GM12872 (cell line): ENCODE data around the gene LGALSL.
A peak's percentile ranks its signal among the peaks of the same experiment; 100 is the strongest.

ENCODE experiments used
- TF ChIP-seq, protein P1 (sequence below): IDR thresholded peaks from 3 replicates; pipeline ENCODE4 v1.5.1; 2011; ENCODE audit warnings: low read depth, mild to moderate bottlenecking, low read length, moderate library complexity; ENCODE audit not compliant: insufficient read depth

Gene LGALSL

GRCh38 chr2:64482243-64482642 lies 28.3 kb downstream of the LGALSL start:
- TF ChIP-seq, protein P1, sequence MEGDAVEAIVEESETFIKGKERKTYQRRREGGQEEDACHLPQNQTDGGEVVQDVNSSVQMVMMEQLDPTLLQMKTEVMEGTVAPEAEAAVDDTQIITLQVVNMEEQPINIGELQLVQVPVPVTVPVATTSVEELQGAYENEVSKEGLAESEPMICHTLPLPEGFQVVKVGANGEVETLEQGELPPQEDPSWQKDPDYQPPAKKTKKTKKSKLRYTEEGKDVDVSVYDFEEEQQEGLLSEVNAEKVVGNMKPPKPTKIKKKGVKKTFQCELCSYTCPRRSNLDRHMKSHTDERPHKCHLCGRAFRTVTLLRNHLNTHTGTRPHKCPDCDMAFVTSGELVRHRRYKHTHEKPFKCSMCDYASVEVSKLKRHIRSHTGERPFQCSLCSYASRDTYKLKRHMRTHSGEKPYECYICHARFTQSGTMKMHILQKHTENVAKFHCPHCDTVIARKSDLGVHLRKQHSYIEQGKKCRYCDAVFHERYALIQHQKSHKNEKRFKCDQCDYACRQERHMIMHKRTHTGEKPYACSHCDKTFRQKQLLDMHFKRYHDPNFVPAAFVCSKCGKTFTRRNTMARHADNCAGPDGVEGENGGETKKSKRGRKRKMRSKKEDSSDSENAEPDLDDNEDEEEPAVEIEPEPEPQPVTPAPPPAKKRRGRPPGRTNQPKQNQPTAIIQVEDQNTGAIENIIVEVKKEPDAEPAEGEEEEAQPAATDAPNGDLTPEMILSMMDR, result no peak

DNA sequence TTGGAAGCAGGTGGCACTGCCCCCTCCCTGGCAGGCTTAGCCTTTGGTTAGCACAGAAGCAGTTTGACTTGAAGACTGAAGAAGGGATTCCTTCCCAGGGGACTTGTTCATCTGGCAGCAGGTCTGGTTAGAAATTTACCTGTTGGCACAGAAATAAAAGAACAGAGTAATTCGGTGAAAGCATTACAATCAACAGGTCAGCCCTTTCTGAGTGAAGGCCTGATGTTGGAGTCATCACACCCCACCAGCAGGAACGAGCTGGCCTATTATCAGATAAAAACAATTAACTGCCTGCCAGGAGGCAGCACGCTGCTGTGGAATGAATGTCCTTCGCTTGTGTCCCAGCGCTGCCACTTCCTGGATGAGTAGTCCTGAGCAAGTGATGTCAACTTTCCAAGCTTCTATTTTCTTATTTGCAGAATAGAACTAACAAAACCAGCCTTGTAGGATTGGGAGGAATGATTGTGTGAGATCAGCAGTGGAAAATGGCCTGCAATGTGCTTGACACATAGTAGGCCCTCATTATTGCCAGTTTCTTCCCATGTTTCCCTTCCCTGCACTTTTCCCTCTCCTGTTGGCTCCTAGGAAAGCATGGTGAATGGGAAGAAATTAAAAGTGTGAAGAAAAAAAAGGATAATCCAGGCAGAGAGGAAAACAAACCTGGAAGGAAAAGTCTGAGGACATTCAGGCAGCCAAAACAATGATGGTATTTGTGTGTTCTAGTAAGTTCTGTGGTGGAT lies 29.0 kb downstream of the LGALSL start:
- TF ChIP-seq, protein P1, result no peak

DNA sequence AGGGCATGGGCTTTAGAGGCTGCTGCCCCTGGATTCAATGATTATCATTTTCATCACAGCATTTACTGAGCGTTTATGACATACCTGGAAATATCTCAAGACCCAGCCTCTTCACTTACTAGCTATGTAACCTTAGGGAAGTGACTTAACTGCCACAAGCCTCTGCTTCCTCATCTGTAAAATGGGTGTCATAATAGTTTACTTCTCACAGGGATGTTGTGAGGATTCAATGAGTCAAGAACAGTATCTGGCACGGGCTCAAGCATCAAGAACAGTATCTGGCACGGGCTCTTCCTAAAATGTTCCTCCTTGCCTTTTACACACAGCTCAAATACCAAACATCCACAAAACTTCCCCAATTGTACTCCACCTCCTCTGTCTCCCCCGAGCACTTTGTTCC lies 31.4 kb downstream of the LGALSL start:
- TF ChIP-seq, protein P1, result no peak

DNA sequence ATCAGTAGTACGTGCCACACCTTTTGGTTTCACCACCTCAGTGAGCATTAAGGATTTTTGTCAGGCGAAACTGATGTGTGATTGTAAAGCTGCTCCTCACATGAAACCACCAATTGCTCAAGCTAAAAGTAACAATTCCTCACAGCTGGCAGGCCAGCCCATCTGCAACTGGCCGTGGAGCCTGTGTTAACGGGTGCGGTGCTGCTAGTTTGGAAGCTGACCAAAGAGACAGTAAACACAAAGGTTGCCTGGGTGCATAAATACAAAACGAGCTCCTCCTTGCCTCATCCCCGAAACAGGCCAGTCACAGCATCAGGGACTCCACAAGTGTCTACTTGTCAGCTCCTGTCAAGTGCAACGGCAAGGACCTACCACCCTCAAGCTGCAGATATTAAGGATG lies 32.0 kb downstream of the LGALSL start:
- TF ChIP-seq, protein P1, result no peak

DNA sequence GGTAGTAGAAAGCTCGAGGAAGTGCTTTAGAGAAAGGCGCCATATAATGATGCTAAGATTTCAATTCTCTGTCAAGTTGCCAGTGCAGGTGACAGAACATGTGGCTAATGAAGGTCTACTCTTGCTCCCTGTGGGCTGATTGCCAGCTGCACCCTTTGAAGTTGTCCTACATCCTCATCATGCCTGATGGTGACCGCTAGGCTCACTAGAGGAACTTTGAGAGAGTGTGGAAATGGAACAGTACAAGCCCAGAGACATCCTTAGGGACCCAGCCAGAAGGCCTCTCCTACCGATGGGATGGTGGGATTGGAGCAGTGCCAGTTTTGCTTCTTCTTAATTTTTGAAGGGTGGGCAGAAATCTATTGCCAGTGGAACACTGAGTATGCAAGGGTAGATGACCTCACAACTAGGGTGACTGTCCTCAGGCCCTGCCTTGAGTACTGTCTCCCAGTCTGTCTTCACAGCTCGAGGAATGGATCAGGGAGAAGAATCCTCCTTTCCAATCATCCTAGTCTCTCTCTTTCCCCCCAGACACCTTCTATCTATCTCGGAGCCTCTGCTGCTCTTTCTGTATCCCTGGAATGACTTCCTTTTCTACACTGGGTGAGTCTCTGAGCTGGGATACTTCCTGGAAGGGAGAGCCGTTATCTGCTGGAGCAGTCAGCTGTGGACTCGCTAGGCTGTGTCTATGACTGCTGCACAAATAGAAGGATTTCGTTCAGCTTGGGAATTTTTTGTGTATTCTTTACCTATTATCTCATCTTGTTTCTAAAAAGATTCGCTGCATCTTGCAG lies 33.5 kb downstream of the LGALSL start:
- TF ChIP-seq, protein P1, result no peak

GRCh38 chr2:64488050-64488974 lies 34.4 kb downstream of the LGALSL start:
- TF ChIP-seq, protein P1, result peak; percentile 93

GRCh38 chr2:64489081-64489751 lies 35.3 kb downstream of the LGALSL start:
- TF ChIP-seq, protein P1, result no peak
